ENCODE measurements around the gene SOX10.

The SOX10 gene

GRCh38 chr22:38007330-38007902 lies 23.1 kb upstream of the SOX10 start:
- in situ Hi-C loops (cut with HindIII; ENCODE audit: low pct_unique_long_range_greater_than_20kb, low sequenced_read_pairs) = no loop called here
- no peak for TF ChIP-seq JUND (IDR thresholded peaks at IDR 0.05; ENCODE audit: low read depth)
- DNase-seq (ENCODE audit: low read depth in 1 of 2, low spot score in 1 of 2) = no peak

GRCh38 chr22:38006906-38007305 lies 22.6 kb upstream of the SOX10 start:
- no peak for TF ChIP-seq JUND (IDR thresholded peaks at IDR 0.05; ENCODE audit: low read depth)
- in situ Hi-C loops (cut with HindIII; ENCODE audit: low pct_unique_long_range_greater_than_20kb, low sequenced_read_pairs) = no loop called here
- DNase-seq (ENCODE audit: low read depth in 1 of 2, low spot score in 1 of 2) = no peak

DNA sequence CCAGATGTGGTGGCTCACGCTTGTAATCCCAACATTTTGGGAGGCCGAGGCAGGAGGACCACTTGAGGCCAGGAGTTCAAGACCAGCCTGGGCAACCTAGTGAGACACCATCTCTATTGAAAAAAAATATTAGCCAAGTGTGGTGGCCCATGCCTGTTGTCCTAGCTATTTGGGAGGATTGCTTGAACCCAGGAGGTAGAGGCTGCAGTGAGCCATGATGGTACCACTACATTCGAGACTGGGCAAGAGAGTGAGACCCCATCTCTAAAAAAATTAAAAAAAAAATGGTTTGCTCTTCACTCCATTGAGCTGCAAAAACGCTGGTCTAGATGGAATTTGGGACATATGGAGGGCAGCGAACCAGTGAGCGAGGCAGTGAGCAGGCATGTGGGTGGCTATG lies 21.6 kb upstream of the SOX10 start:
- no peak for TF ChIP-seq JUND (IDR thresholded peaks at IDR 0.05; ENCODE audit: low read depth)
- DNase-seq (ENCODE audit: low read depth in 1 of 2, low spot score in 1 of 2) = no peak
- in situ Hi-C loops (cut with HindIII; ENCODE audit: low pct_unique_long_range_greater_than_20kb, low sequenced_read_pairs) = no loop called here

DNA sequence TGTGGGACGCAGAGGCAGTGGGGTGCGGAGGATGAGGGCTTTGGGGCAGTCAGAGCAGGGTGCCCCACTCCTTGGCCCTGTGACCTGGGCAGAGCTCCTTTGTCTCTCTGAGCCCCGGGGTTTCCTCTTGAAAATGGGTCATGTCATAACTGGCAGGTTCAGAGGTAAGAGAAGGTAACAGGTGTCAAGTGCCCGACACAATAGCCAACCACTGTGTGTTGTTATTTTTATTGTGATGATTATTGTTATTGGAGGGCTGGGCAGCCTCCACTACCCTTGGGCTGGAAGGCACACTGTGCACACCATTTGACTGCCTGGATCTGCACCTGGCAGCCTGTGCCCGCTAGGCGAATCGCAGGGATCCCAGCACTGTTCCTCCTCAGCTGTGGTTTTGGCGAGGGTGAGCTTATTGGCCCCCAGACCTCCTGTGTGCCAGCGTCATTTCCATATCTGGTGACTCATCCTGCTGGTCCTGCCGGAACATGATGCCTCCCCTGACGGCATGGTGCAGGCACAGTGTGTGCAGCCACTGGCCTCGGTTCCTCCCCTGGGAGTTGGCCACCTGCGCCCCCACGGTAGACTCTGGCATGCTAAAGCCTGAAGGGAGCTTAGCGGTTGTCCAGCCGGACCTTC lies 15.4 kb upstream of the SOX10 start:
- DNase-seq (ENCODE audit: low read depth in 1 of 2, low spot score in 1 of 2) = no peak
- in situ Hi-C loops (cut with HindIII; ENCODE audit: low pct_unique_long_range_greater_than_20kb, low sequenced_read_pairs) = no loop called here

GRCh38 chr22:37999236-37999635 lies 14.9 kb upstream of the SOX10 start:
- no peak for DNase-seq (ENCODE audit: low read depth in 1 of 2, low spot score in 1 of 2)
- in situ Hi-C loops (cut with HindIII; ENCODE audit: low pct_unique_long_range_greater_than_20kb, low sequenced_read_pairs) = no loop called here
- no peak for TF ChIP-seq JUND (IDR thresholded peaks at IDR 0.05; ENCODE audit: low read depth)

More for the DNA sequence above, 15.4 kb upstream of the SOX10 start:
- no peak for TF ChIP-seq JUND (IDR thresholded peaks at IDR 0.05; ENCODE audit: low read depth)

- no peak for DNase-seq (ENCODE audit: low read depth in 1 of 2, low spot score in 1 of 2)
- no peak for TF ChIP-seq JUND (IDR thresholded peaks at IDR 0.05; ENCODE audit: low read depth)
Measured at GRCh38 chr22:37998543-37998942, 14.2 kb upstream of the SOX10 start.

DNA sequence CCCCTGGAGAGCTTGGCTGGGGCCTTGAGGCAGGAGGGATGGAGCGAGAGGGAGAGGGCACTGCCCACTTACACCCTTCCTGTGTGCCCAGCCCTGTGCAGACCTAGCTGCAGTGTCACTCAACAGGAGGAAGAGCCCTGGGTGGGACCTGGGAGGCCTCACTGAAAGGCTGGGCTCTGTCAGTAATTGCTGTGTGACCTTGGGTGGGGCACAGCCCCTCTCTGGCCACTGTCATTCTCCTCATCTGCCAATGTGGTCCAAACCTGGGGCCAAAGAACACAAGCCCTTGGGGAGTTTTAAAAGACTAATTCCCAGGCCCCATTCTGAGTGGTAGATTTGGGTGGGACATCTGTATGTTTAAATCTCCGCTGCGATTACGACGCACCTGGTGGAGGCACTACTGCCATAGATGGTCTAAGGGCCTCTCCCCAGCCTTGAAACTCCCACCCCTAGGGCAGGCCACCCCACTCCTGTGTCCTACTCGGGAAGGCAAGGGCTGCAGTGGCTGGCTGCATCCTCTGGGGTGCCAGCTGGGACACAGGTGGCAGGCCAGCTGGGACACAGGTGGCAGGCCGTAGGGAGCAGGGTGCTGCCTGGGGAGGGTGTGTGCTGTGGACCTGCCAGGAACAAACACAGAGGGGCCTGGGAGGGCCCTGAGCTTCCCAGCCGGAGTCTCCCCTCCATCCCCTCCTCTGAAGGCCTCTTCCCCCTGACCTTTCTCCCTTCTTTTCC lies 12.3 kb upstream of the SOX10 start:
- no peak for TF ChIP-seq JUND (IDR thresholded peaks at IDR 0.05; ENCODE audit: low read depth)
- in situ Hi-C loops (cut with HindIII; ENCODE audit: low pct_unique_long_range_greater_than_20kb, low sequenced_read_pairs) = no loop called here
- peak in 1 of 2 experiments; percentile 19 for DNase-seq (ENCODE audit: low read depth in 1 of 2, low spot score in 1 of 2)

More at GRCh38 chr22:37998543-37998942, 14.2 kb upstream of the SOX10 start:
- in situ Hi-C loops (cut with HindIII; ENCODE audit: low pct_unique_long_range_greater_than_20kb, low sequenced_read_pairs) = no loop called here

GRCh38 chr22:37996079-37996478 lies 11.7 kb upstream of the SOX10 start:
- no peak for TF ChIP-seq JUND (IDR thresholded peaks at IDR 0.05; ENCODE audit: low read depth)
- DNase-seq (ENCODE audit: low read depth in 1 of 2, low spot score in 1 of 2) = no peak
- in situ Hi-C loops (cut with HindIII; ENCODE audit: low pct_unique_long_range_greater_than_20kb, low sequenced_read_pairs) = no loop called here

- in situ Hi-C loops (cut with HindIII; ENCODE audit: low pct_unique_long_range_greater_than_20kb, low sequenced_read_pairs) = no loop called here
- no peak for TF ChIP-seq JUND (IDR thresholded peaks at IDR 0.05; ENCODE audit: low read depth)
Measured at GRCh38 chr22:37995460-37995859, 11.1 kb upstream of the SOX10 start.

GRCh38 chr22:37994982-37995381 lies 10.6 kb upstream of the SOX10 start:
- no peak for DNase-seq (ENCODE audit: low read depth in 1 of 2, low spot score in 1 of 2)
- TF ChIP-seq JUND (IDR thresholded peaks at IDR 0.05; ENCODE audit: low read depth) = no peak
- in situ Hi-C loops (cut with HindIII; ENCODE audit: low pct_unique_long_range_greater_than_20kb, low sequenced_read_pairs) = no loop called here

More at GRCh38 chr22:37995460-37995859, 11.1 kb upstream of the SOX10 start:
- DNase-seq (ENCODE audit: low read depth in 1 of 2, low spot score in 1 of 2) = no peak

DNA sequence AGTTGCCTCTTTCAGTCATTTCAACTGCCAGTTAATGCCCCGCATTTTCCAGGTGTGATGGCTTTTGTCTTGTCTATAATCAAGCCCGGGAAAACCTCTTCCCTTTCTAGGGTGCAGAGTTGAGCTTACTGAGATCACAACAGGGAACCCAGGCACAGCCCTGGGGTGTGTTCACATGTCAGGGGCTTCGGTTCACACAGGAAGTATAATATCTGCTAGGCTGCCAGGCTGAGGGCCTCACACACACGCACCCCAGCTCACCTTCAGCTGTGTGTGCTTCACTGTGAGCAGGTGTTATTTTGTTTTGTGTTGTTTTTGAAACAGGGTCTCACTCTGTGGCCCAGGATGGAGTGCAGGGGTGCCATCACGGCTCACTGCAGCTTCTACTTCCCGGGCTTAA lies 9.7 kb upstream of the SOX10 start:
- DNase-seq (ENCODE audit: low read depth in 1 of 2, low spot score in 1 of 2) = no peak
- no peak for TF ChIP-seq JUND (IDR thresholded peaks at IDR 0.05; ENCODE audit: low read depth)
- in situ Hi-C loops (cut with HindIII; ENCODE audit: low pct_unique_long_range_greater_than_20kb, low sequenced_read_pairs) = no loop called here

- DNase-seq (ENCODE audit: low read depth in 1 of 2, low spot score in 1 of 2) = no peak
- no peak for TF ChIP-seq JUND (IDR thresholded peaks at IDR 0.05; ENCODE audit: low read depth)
- in situ Hi-C loops (cut with HindIII; ENCODE audit: low pct_unique_long_range_greater_than_20kb, low sequenced_read_pairs) = no loop called here
Measured at GRCh38 chr22:37991731-37992442, 7.5 kb upstream of the SOX10 start.

DNA sequence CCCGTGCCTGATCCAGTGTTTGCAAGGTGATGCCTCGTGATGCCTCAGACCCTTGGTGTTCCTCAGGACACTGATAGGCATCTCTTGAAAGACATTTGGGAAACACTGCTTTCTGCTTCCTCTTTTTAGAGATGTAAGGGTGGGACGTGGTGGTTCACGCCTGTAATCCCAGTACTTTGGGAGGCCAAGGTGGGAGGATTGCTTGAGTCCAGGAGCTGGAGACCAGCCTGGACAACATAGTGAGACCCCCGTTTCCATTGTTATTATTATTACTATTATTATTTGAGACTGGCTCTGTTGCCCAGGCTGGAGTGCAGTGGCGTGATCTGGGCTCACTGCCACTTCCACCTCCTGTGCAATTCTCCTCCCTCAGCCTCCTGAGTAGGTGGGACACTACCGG lies 6.5 kb upstream of the SOX10 start:
- no peak for TF ChIP-seq JUND (IDR thresholded peaks at IDR 0.05; ENCODE audit: low read depth)
- in situ Hi-C loops (cut with HindIII; ENCODE audit: low pct_unique_long_range_greater_than_20kb, low sequenced_read_pairs) = no loop called here
- no peak for DNase-seq (ENCODE audit: low read depth in 1 of 2, low spot score in 1 of 2)
